ENCODE measurements around the gene CKS1B.

DNA sequence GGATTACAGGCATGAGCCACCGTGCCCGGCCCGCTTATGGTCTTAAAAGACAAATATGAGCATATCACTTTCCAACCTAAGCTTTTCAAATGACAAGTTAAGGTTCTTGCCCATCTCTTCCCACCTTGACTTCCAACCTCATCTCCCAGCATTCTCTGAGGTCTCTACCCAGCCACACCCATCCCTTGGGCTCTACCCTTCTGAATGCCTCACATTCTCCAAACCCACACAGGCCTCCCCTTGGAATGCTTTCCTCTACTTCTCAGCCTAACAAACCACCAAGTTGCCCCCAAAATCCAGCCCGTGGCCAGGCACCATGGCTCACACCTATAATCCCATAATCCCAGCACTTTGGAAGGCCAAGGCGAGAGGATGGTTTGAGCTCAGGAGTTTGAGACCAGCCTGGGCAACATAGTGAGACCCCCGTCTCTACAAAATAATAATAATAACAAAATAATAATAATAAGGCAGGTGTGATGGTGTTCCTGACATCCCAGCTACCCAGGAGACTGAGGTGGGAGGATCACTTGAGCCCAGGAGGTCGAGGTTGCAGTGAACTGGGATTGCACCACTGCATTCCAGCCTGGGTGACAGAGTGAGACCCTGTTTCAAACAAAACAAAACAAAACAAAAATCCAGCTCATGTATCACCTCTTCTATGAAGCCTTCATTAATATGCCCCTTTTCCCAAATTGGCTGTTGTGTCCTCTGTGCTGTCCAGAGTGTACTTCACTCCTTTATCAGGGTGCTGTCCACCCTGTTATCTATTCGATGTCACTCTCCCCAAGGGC is 47.9 kb downstream of the CKS1B start:
- TF ChIP-seq, protein P1, sequence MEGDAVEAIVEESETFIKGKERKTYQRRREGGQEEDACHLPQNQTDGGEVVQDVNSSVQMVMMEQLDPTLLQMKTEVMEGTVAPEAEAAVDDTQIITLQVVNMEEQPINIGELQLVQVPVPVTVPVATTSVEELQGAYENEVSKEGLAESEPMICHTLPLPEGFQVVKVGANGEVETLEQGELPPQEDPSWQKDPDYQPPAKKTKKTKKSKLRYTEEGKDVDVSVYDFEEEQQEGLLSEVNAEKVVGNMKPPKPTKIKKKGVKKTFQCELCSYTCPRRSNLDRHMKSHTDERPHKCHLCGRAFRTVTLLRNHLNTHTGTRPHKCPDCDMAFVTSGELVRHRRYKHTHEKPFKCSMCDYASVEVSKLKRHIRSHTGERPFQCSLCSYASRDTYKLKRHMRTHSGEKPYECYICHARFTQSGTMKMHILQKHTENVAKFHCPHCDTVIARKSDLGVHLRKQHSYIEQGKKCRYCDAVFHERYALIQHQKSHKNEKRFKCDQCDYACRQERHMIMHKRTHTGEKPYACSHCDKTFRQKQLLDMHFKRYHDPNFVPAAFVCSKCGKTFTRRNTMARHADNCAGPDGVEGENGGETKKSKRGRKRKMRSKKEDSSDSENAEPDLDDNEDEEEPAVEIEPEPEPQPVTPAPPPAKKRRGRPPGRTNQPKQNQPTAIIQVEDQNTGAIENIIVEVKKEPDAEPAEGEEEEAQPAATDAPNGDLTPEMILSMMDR (conservative IDR thresholded peaks at IDR 0.05; ENCODE audit: low read length) = no peak
- TF ChIP-seq EZH2phosphoT487 (IDR thresholded peaks at IDR 0.05; ENCODE audit: borderline replicate concordance, low read depth, low read length) = no peak

Data from OCI-LY7 (cell line).